GM12878 (cell line): ENCODE data around the gene SEMA3B. TPM values are rescaled to one million over a fixed set of nuclear protein-coding genes. Genes with fewer than 3 reads are reported as not detected.

Source experiments
- ATF7 ChIP-seq: fragments of 450-650 bp; IDR thresholded peaks from 2 replicates; pipeline ENCODE4 v1.6.1; 2016; ENCODE audit warnings: low read depth, mild to moderate bottlenecking
- CREM ChIP-seq: IDR thresholded peaks from 2 replicates; pipeline ENCODE4 v1.6.1; 2014; ENCODE audit warnings: antibody characterized with exemption, low read depth
- HDAC2 ChIP-seq: fragments of 200-600 bp; sonication (generic); IDR thresholded peaks from 2 replicates; pipeline ENCODE4 v1.6.1; 2017
- KAT2A ChIP-seq: conservative IDR thresholded peaks from 2 replicates; pipeline ENCODE4 v1.6.1; 2011; ENCODE audit warnings: low read depth, low read length; ENCODE audit not compliant: control insufficient read depth
- KDM1A ChIP-seq: fragments of 200-600 bp; sonication (generic); IDR thresholded peaks from 2 replicates; pipeline ENCODE4 v1.6.1; 2016; ENCODE audit warnings: borderline replicate concordance
- MEF2B ChIP-seq: fragments of 450-650 bp; IDR thresholded peaks from 2 replicates; pipeline ENCODE4 v1.6.1; 2018; ENCODE audit warnings: mild to moderate bottlenecking, moderate library complexity; ENCODE audit not compliant: partially characterized antibody, poor library complexity, severe bottlenecking
- NR2F1 ChIP-seq: fragments of 450-650 bp; conservative IDR thresholded peaks from 2 replicates; pipeline ENCODE4 v1.6.1; 2017; ENCODE audit warnings: mild to moderate bottlenecking
- NRF1 ChIP-seq: conservative IDR thresholded peaks from 2 replicates; pipeline ENCODE4 v1.6.1; 2011; ENCODE audit warnings: mild to moderate bottlenecking, low read depth, low read length, improper control_type of control experiment
- PML ChIP-seq: IDR thresholded peaks from 2 replicates; pipeline ENCODE4 v1.6.1; 2012; ENCODE audit warnings: low read length, inconsistent platforms
- RAD51 ChIP-seq: fragments of 450-650 bp; IDR thresholded peaks from 2 replicates; pipeline ENCODE4 v1.6.1; 2016; ENCODE audit warnings: moderate library complexity, mild to moderate bottlenecking, inconsistent platforms
- RB1 ChIP-seq: fragments of 450-650 bp; formaldehyde crosslinking; IDR thresholded peaks from 2 replicates; pipeline ENCODE4 v1.6.1; 2017; ENCODE audit warnings: mild to moderate bottlenecking, borderline replicate concordance
- SMAD5 ChIP-seq: IDR thresholded peaks from 2 replicates; pipeline ENCODE4 v1.6.1; 2016; ENCODE audit warnings: antibody characterized with exemption, low read depth
- SMARCA5 ChIP-seq: fragments of 450-650 bp; IDR thresholded peaks from 2 replicates; pipeline ENCODE4 v1.6.1; 2017; ENCODE audit warnings: mild to moderate bottlenecking
- TCF7 ChIP-seq: IDR thresholded peaks from 2 replicates; pipeline ENCODE4 v1.6.1; 2014; ENCODE audit warnings: antibody characterized with exemption, borderline replicate concordance
- ZNF622 ChIP-seq: fragments of 450-650 bp; IDR thresholded peaks from 2 replicates; pipeline ENCODE4 v1.6.1; 2017; ENCODE audit warnings: mild to moderate bottlenecking, inconsistent platforms
- ZNF687 ChIP-seq: fragments of 450-650 bp; IDR thresholded peaks from 2 replicates; pipeline ENCODE4 v1.6.1; 2017; ENCODE audit warnings: mild to moderate bottlenecking, moderate library complexity
- polyA plus RNA-seq, 11 experiments: library from polyadenylated mRNA; depleted of rRNA in 4 of 11; unstranded in 6 of 11; stranded (reverse) in 5 of 11; fragments of >200 nt; fragmentation: Nextera tagmentation in 4 of 11; fragmentation: Illumina TruSeq in 1 of 11; extraction: Ambion mirVana in 4 of 11; extraction: Trizol in 1 of 11; gene quantifications; 1 replicate in 1 of 11; 2 replicates in 10 of 11; pipeline versions ENCODE4 v1.2.1 to v1.2.3, GENCODE V29; 2011 to 2016; ENCODE audit warnings: inconsistent platforms in 2 of 11, missing spikeins in 2 of 11, low read depth in 1 of 11
- total RNA-seq, 4 experiments: library from RNA; depleted of rRNA in 3 of 4; stranded (reverse); fragments of >200 nt in 3 of 4; fragmentation: Illumina TruSeq in 1 of 4; extraction: Trizol in 1 of 4; gene quantifications; 2 replicates each; pipeline versions ENCODE4 v1.2.1 to v1.2.3, GENCODE V29; 2013 to 2021
- TF ChIP-seq, protein P1 (sequence below): fragments of 150-350 bp; IDR thresholded peaks from 2 replicates; pipeline ENCODE4 v1.6.1; 2014; ENCODE audit warnings: mild to moderate bottlenecking, low read depth, low read length
- TF ChIP-seq, protein P2 (sequence below): fragments of 450-650 bp; IDR thresholded peaks from 2 replicates; pipeline ENCODE4 v1.6.1; 2016; ENCODE audit warnings: mild to moderate bottlenecking
- TF ChIP-seq, protein P3 (sequence below): IDR thresholded peaks from 2 replicates; pipeline ENCODE4 v1.6.1; 2012; ENCODE audit warnings: low read length, inconsistent platforms
- TF ChIP-seq, protein P4 (sequence below): IDR thresholded peaks from 2 replicates; pipeline ENCODE4 v1.6.1; 2012; ENCODE audit warnings: low read depth, low read length, improper control_type of control experiment
- TF ChIP-seq, protein P5 (sequence below): IDR thresholded peaks from 2 replicates; pipeline ENCODE4 v1.6.1; 2012; ENCODE audit warnings: low read depth, low read length, improper control_type of control experiment

Gene SEMA3B
- total and polyA plus RNA-seq, 10 of the 15 experiments (the other 5 are each of a cell fraction or from before 2014, with no cell fraction given) = 0.06 to 0.59 (median 0.14) TPM; not detected in 2

- TF ChIP-seq, protein P1, sequence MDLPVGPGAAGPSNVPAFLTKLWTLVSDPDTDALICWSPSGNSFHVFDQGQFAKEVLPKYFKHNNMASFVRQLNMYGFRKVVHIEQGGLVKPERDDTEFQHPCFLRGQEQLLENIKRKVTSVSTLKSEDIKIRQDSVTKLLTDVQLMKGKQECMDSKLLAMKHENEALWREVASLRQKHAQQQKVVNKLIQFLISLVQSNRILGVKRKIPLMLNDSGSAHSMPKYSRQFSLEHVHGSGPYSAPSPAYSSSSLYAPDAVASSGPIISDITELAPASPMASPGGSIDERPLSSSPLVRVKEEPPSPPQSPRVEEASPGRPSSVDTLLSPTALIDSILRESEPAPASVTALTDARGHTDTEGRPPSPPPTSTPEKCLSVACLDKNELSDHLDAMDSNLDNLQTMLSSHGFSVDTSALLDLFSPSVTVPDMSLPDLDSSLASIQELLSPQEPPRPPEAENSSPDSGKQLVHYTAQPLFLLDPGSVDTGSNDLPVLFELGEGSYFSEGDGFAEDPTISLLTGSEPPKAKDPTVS = no peak
- TF ChIP-seq SMAD5 (peak; percentile 52; the same call in 1 of the 2 replicates), KDM1A (no peak), ATF7 (no peak), SMARCA5 (peak; percentile 20; the same call in 1 of the 2 replicates), NR2F1 (no peak), RAD51 (no peak), RB1 (no peak), ZNF687 (0 out of 2 replicates have a peak, but pooled peaks have one; percentile 25), TCF7 (no peak), HDAC2 (no peak), ZNF622 (no peak), MEF2B (peak; percentile 36), PML (no peak), CREM (peak; percentile 68; the same call in 1 of the 2 replicates), NRF1 (no peak), KAT2A (no peak)
- TF ChIP-seq, protein P2, sequence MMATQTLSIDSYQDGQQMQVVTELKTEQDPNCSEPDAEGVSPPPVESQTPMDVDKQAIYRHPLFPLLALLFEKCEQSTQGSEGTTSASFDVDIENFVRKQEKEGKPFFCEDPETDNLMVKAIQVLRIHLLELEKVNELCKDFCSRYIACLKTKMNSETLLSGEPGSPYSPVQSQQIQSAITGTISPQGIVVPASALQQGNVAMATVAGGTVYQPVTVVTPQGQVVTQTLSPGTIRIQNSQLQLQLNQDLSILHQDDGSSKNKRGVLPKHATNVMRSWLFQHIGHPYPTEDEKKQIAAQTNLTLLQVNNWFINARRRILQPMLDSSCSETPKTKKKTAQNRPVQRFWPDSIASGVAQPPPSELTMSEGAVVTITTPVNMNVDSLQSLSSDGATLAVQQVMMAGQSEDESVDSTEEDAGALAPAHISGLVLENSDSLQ = peak; percentile 41
- TF ChIP-seq, protein P3, sequence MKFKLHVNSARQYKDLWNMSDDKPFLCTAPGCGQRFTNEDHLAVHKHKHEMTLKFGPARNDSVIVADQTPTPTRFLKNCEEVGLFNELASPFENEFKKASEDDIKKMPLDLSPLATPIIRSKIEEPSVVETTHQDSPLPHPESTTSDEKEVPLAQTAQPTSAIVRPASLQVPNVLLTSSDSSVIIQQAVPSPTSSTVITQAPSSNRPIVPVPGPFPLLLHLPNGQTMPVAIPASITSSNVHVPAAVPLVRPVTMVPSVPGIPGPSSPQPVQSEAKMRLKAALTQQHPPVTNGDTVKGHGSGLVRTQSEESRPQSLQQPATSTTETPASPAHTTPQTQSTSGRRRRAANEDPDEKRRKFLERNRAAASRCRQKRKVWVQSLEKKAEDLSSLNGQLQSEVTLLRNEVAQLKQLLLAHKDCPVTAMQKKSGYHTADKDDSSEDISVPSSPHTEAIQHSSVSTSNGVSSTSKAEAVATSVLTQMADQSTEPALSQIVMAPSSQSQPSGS = no peak
- TF ChIP-seq, protein P4, sequence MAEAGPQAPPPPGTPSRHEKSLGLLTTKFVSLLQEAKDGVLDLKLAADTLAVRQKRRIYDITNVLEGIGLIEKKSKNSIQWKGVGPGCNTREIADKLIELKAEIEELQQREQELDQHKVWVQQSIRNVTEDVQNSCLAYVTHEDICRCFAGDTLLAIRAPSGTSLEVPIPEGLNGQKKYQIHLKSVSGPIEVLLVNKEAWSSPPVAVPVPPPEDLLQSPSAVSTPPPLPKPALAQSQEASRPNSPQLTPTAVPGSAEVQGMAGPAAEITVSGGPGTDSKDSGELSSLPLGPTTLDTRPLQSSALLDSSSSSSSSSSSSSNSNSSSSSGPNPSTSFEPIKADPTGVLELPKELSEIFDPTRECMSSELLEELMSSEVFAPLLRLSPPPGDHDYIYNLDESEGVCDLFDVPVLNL = no peak
- TF ChIP-seq, protein P5, sequence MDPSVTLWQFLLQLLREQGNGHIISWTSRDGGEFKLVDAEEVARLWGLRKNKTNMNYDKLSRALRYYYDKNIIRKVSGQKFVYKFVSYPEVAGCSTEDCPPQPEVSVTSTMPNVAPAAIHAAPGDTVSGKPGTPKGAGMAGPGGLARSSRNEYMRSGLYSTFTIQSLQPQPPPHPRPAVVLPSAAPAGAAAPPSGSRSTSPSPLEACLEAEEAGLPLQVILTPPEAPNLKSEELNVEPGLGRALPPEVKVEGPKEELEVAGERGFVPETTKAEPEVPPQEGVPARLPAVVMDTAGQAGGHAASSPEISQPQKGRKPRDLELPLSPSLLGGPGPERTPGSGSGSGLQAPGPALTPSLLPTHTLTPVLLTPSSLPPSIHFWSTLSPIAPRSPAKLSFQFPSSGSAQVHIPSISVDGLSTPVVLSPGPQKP = peak; percentile 87
Measured at GRCh38 chr3:50237754-50238548, 31.0 kb upstream of the SEMA3B start (continued).
